ENCODE results near the gene TUBA1C. TPM values are rescaled to one million over a fixed set of nuclear protein-coding genes. Genes with fewer than 3 reads are reported as not detected.
"Not testable (repeated sequence)": the region's sequence is repeated elsewhere in the genome, so short reads cannot be mapped to it uniquely, and the experiment has no call there.

TUBA1C gene
- total RNA-seq, 1 experiment from 2014 or later, result 132 TPM

DNA sequence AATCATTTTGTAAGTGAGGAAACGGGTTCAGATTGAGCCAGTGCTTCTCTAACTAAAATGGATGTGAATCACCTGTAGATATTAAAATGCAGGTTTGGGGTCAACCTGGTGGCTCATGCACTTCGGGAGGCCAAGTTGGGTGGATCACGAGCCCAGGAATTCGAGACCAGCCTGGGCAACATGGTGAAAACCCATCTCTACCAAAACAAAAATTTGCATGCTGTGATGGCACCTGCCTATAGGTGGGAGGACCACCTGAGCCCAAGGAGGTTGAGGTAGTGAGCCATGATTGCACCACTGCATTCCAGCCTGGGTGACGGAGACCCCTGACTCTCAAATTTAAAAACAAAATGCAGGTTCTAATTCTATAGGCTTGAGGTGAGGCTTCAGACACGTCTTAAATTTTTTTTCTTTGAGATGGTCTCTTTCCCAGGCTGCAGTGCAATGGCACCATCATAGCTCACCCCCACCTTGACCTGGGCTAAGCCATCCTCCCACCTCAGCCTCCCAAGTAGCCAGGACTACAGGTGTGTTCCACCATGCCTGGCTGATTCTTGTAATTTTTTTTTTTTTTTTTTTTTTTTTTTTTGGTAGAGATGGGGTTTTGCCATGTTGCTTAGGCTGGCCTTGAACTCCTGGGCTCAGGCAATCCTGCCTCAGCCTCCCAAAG is 9.0 kb downstream of the TUBA1C start:
- Histone ChIP-seq H3K27ac (ENCODE audit: low read length) (no peak overlapping the region), H4K20me1 (ENCODE audit: insufficient read depth, low read depth, low read length) (peaks cover under 1% of the 10 kb centered on the region; the same call in 1 of the 2 replicates), H3K4me1 (ENCODE audit: low read length) (no peaks in the 10 kb centered on the region), H3K4me2 (ENCODE audit: low read depth, low read length, poor library complexity, severe bottlenecking) (no peak overlapping the region), H3K79me2 (ENCODE audit: low read length) (peaks cover under 1% of the 10 kb centered on the region; the same call in 1 of the 2 replicates), H3K9me3 (ENCODE audit: low read length) (no peaks in the 10 kb centered on the region), H3K36me3 (ENCODE audit: insufficient read depth, low read length) (peaks cover 6% of the 10 kb centered on the region; the same call in 1 of the 2 replicates), H3K4me3 (ENCODE audit: low read length) (no peak overlapping the region), H2AFZ (ENCODE audit: low read length) (no peak overlapping the region), H3K9me2 (replicated peaks; ENCODE audit: insufficient read depth, low read length) (no peaks in the 10 kb centered on the region), H3K9ac (ENCODE audit: low read length) (no peak overlapping the region), H3K27me3 (ENCODE audit: low read length) (no peaks in the 10 kb centered on the region)
- DNase-seq, result no peak

DNA sequence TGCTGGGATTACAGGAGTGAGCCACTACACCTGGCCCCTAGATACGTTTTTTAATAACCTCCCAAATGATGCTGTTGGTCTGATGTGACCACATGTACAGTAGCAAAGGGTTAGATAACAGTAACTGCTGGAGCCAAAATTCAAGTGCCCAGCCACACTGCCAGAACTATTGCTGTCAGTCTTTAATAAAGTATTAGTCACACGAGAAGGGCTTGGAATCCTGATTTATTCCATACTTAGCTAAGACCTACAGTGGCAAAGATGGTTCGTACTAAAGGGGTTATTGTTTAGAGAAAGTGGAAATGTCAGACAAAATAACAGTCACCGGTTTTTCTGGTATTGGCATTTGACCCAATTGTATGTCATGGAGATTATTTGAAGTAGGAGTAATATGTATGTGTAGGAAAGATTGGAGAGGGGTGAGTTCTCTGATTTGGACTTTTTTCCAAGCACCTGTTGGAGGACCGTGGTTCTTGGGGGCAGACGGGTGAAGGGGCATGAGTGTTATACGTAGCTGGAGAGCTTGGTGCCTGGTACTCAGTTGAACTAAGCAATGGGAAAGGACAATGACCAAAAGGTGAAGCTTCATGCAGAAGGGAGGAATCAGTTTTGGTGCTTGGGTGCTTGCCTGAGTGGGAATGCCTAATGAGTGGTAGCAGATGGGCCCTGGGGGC is 9.7 kb downstream of the TUBA1C start:
- Histone ChIP-seq H3K36me3 (ENCODE audit: insufficient read depth, low read length) (peaks cover 5% of the 10 kb centered on the region; the same call in 1 of the 2 replicates), H3K4me1 (ENCODE audit: low read length) (no peaks in the 10 kb centered on the region), H3K9me2 (replicated peaks; ENCODE audit: insufficient read depth, low read length) (no peaks in the 10 kb centered on the region), H2AFZ (ENCODE audit: low read length) (no peak overlapping the region), H4K20me1 (ENCODE audit: insufficient read depth, low read depth, low read length) (no peaks in the 10 kb centered on the region; the same call in 1 of the 2 replicates), H3K27ac (ENCODE audit: low read length) (no peak overlapping the region), H3K4me3 (ENCODE audit: low read length) (no peak overlapping the region), H3K4me2 (ENCODE audit: low read depth, low read length, poor library complexity, severe bottlenecking) (no peak overlapping the region), H3K9me3 (ENCODE audit: low read length) (no peaks in the 10 kb centered on the region), H3K9ac (ENCODE audit: low read length) (no peak overlapping the region), H3K27me3 (ENCODE audit: low read length) (no peaks in the 10 kb centered on the region), H3K79me2 (ENCODE audit: low read length) (no peaks in the 10 kb centered on the region)
- DNase-seq, result no peak

DNA sequence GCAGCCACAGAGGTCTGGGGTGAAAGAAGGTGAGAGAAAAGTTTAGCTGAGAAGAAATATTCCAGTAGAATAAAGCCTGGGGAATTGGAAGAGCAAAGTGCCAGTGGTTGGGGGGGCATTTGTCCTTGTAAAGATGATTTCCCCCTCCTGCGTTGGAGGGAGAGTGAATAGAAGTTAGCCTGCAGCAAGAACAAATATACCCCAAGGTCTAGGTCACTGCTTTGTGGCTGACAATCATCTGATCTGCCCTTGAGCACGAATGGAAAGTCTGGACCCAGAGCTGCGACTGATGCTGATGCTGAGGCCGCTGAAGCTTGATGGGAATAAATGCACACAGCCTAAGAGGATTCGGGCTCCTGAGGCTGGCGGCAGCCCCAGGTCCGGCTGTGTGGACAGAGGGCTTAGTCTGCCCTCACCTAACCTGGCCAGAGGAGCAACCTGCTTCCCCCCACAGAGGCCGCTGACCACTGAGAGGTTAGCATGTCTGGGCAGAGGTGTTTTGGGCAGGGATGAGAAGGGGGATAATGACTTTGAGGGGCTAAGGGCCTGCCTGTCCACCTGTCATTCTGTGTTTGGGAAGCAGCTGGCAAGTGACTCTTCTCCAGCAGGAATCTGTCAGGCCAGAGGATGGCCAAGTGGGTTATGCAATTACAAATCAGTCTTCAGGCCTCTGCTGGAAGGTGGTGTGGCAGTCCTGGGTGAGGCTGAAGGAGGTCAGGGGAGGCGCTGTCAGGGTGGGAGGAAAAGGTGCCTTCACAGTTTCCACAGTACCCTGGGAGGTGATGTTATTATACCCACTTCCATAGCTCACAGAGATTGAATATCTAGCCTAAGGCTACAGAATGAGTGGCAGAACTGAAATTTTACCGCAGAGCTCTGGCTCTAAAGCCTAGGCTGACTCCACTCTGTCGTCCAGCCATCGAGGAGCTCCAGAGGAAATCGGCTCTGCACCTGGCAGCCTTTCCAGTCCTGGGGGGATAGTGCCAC is 11.7 kb downstream of the TUBA1C start:
- H3K9ac ChIP-seq (ENCODE audit: low read length), result no peak overlapping the region
- H3K4me2 ChIP-seq (ENCODE audit: low read depth, low read length, poor library complexity, severe bottlenecking), result no peak overlapping the region
- no peak overlapping the region for H2AFZ ChIP-seq (ENCODE audit: low read length)
- no peaks in the 10 kb centered on the region; the same call in 1 of the 2 replicates for H4K20me1 ChIP-seq (ENCODE audit: insufficient read depth, low read depth, low read length)
- H3K27ac ChIP-seq (ENCODE audit: low read length), result no peak overlapping the region
- peaks cover 7% of the 10 kb centered on the region; the same call in 1 of the 2 replicates for H3K4me1 ChIP-seq (ENCODE audit: low read length)
- H3K36me3 ChIP-seq (ENCODE audit: insufficient read depth, low read length), result no peaks in the 10 kb centered on the region; the same call in 1 of the 2 replicates
- H3K4me3 ChIP-seq (ENCODE audit: low read length), result no peak overlapping the region
- H3K9me3 ChIP-seq (ENCODE audit: low read length), result no peaks in the 10 kb centered on the region
- H3K27me3 ChIP-seq (ENCODE audit: low read length), result no peaks in the 10 kb centered on the region
- H3K9me2 ChIP-seq (replicated peaks; ENCODE audit: insufficient read depth, low read length), result no peaks in the 10 kb centered on the region
- DNase-seq, result no peak
- H3K79me2 ChIP-seq (ENCODE audit: low read length), result no peaks in the 10 kb centered on the region

DNA sequence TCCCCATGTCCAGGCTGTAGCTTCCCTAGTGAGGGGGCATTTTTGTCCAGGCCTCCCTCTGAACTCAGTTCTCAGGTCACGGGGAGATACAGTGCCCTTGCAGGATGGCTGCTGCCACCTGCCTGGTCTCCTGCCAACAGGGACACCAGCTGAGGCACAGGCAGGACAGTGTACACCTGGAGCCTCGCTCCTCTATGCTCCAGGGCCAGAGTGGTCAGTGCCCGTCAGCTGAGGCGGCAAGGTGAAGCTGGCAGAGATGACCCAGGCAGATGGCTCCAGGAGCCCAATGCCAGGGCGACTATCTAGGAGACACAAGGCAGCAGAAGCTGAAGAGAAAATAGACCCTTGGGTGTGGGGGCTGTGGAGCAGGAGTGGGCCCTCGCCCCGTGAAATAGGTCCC is 12.6 kb downstream of the TUBA1C start:
- Histone ChIP-seq H3K36me3 (ENCODE audit: insufficient read depth, low read length) (no peaks in the 10 kb centered on the region), H3K9me3 (ENCODE audit: low read length) (no peaks in the 10 kb centered on the region), H3K4me2 (ENCODE audit: low read depth, low read length, poor library complexity, severe bottlenecking) (no peak overlapping the region), H3K4me3 (ENCODE audit: low read length) (no peak overlapping the region), H3K9ac (ENCODE audit: low read length) (no peak overlapping the region), H3K4me1 (ENCODE audit: low read length) (peaks cover 7% of the 10 kb centered on the region; the same call in 1 of the 2 replicates), H3K27me3 (ENCODE audit: low read length) (no peaks in the 10 kb centered on the region), H2AFZ (ENCODE audit: low read length) (no peak overlapping the region), H4K20me1 (ENCODE audit: insufficient read depth, low read depth, low read length) (no peaks in the 10 kb centered on the region), H3K27ac (ENCODE audit: low read length) (no peak overlapping the region), H3K79me2 (ENCODE audit: low read length) (no peaks in the 10 kb centered on the region), H3K9me2 (replicated peaks; ENCODE audit: insufficient read depth, low read length) (no peaks in the 10 kb centered on the region)
- no peak for DNase-seq

DNA sequence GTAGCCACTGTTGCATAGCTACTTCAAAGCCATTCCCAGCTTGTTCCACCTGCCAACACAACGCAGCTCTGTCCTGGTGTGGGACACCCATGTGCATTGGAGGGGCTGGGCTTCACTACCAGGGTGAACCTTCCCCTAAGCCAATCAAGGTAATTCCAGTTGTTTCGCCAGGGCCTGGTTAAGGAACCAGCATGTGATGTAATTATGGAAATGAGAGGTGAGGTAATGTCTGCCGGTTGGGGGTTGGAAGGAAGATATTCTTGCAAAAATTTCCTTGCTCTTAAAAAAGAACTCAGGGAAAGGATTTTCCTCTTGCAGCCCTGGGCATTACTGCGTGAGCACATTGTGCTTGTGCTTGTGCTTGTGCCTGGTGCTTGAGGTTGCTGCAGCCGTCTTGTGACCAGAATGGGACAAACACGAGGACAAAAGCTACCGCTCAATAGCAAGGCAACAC is 14.9 kb downstream of the TUBA1C start:
- Histone ChIP-seq H3K36me3 (ENCODE audit: insufficient read depth, low read length) (no peaks in the 10 kb centered on the region), H3K4me3 (ENCODE audit: low read length) (no peak overlapping the region), H3K27ac (ENCODE audit: low read length) (no peak overlapping the region), H2AFZ (ENCODE audit: low read length) (no peak overlapping the region; the same call in 1 of the 2 replicates), H3K9ac (ENCODE audit: low read length) (no peak overlapping the region), H4K20me1 (ENCODE audit: insufficient read depth, low read depth, low read length) (no peaks in the 10 kb centered on the region), H3K27me3 (ENCODE audit: low read length) (no peaks in the 10 kb centered on the region), H3K4me2 (ENCODE audit: low read depth, low read length, poor library complexity, severe bottlenecking) (no peak overlapping the region), H3K9me2 (replicated peaks; ENCODE audit: insufficient read depth, low read length) (no peaks in the 10 kb centered on the region), H3K9me3 (ENCODE audit: low read length) (no peaks in the 10 kb centered on the region), H3K79me2 (ENCODE audit: low read length) (no peaks in the 10 kb centered on the region), H3K4me1 (ENCODE audit: low read length) (peaks cover 7% of the 10 kb centered on the region; the same call in 1 of the 2 replicates)
- DNase-seq, result no peak

DNA sequence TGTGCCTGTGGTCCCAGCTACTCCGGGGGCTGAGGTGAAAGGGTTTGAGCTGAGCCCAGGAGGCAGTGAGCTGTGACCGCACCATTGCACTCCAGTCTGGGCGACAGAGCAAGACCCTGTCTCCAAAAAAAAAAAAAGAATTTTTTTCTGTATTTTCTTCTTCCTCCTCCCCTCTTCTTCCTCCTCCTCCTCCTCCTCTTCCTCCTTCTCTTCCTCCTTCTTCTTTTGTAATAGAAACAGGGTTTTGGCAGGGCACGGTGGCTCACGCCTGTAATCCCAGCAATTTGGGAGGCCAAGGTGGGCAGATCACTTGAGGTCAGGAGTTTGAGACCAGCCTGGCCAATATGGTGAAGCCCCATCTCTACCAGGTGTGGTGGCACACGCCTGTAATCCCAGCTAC is 15.7 kb downstream of the TUBA1C start:
- H4K20me1 ChIP-seq (ENCODE audit: insufficient read depth, low read depth, low read length); H3K9me3 ChIP-seq (ENCODE audit: low read length); H3K27me3 ChIP-seq (ENCODE audit: low read length); H3K4me1 ChIP-seq (ENCODE audit: low read length); H3K79me2 ChIP-seq (ENCODE audit: low read length); H3K4me2 ChIP-seq (ENCODE audit: low read depth, low read length, poor library complexity, severe bottlenecking); DNase-seq; H3K4me3 ChIP-seq (ENCODE audit: low read length); H3K27ac ChIP-seq (ENCODE audit: low read length); H3K36me3 ChIP-seq (ENCODE audit: insufficient read depth, low read length); H3K9me2 ChIP-seq (replicated peaks; ENCODE audit: insufficient read depth, low read length); H2AFZ ChIP-seq (ENCODE audit: low read length); H3K9ac ChIP-seq (ENCODE audit: low read length): not testable (repeated sequence)

DNA sequence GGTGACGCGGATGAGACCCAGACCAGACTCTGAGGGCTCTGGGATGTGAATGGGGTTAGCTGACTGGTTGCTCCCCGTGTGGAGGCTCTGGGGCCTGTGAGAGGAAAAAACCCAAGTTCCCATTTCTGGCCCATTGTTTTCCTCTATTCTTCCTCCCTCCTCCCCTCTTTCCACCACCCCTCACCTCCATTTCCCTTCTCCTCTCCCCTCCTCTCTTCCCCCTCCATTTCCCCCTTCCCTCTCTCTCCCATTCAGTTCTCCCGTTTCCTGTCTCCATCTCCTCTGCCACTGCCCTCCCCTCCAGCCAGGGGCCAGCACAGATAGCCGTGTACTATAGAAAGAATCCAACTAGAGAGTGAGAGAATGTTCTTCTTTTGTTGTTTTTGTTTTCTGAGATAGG is 17.4 kb downstream of the TUBA1C start:
- Histone ChIP-seq H3K9ac (ENCODE audit: low read length) (no peak overlapping the region), H2AFZ (ENCODE audit: low read length) (no peak overlapping the region), H4K20me1 (ENCODE audit: insufficient read depth, low read depth, low read length) (no peaks in the 10 kb centered on the region), H3K36me3 (ENCODE audit: insufficient read depth, low read length) (no peaks in the 10 kb centered on the region), H3K9me2 (replicated peaks; ENCODE audit: insufficient read depth, low read length) (no peaks in the 10 kb centered on the region), H3K9me3 (ENCODE audit: low read length) (no peaks in the 10 kb centered on the region), H3K4me2 (ENCODE audit: low read depth, low read length, poor library complexity, severe bottlenecking) (no peak overlapping the region), H3K79me2 (ENCODE audit: low read length) (no peaks in the 10 kb centered on the region), H3K27ac (ENCODE audit: low read length) (no peak overlapping the region), H3K4me1 (ENCODE audit: low read length) (peaks cover 7% of the 10 kb centered on the region; the same call in 1 of the 2 replicates), H3K4me3 (ENCODE audit: low read length) (no peak overlapping the region), H3K27me3 (ENCODE audit: low read length) (no peaks in the 10 kb centered on the region)
- no peak for DNase-seq

Data from Karpas-422 (cell line).